ENCODE measurements around the gene SLC12A5.

- no peak for TF ChIP-seq KDM1A (IDR thresholded peaks at IDR 0.05; ENCODE audit: low read depth)
- no peak for TF ChIP-seq CTCF (IDR thresholded peaks at IDR 0.05)
- no peak for TF ChIP-seq HDAC2 (IDR thresholded peaks at IDR 0.05)
- TF ChIP-seq MAZ (IDR thresholded peaks at IDR 0.05; ENCODE audit: borderline replicate concordance, low read depth, low read length): no peak
- TF ChIP-seq POLR2A (IDR thresholded peaks at IDR 0.05; ENCODE audit: low read length): no peak
Observed at GRCh38 chr20:46028772-46029371, at the start of gene SLC12A5.
